ENCODE measurements around the gene SLC39A9.
"Not testable (repeated sequence)": the region's sequence is repeated elsewhere in the genome, so short reads cannot be mapped to it uniquely, and the experiment has no call there.

The SLC39A9 gene

GRCh38 chr14:69428289-69428998 is 30.0 kb downstream of the SLC39A9 start:
- DNase-seq = no peak

GRCh38 chr14:69429643-69430042 is 31.2 kb downstream of the SLC39A9 start:
- DNase-seq = no peak

GRCh38 chr14:69430306-69430939 is 31.9 kb downstream of the SLC39A9 start:
- DNase-seq = no peak

- no peak for DNase-seq
These were observed 33.9 kb downstream of the SLC39A9 start for GRCh38 chr14:69432364-69432763.

GRCh38 chr14:69439521-69440270 is 41.2 kb downstream of the SLC39A9 start:
- no peak for DNase-seq

GRCh38 chr14:69441948-69442347 is 43.5 kb downstream of the SLC39A9 start:
- DNase-seq = no peak

GRCh38 chr14:69443296-69443805 is 44.9 kb downstream of the SLC39A9 start:
- no peak for DNase-seq

- no peak for DNase-seq
These were observed 50.7 kb downstream of the SLC39A9 start for GRCh38 chr14:69449216-69449615.

- no peak for DNase-seq
These were observed 53.4 kb downstream of the SLC39A9 start for GRCh38 chr14:69451941-69452340.

GRCh38 chr14:69458350-69458749 is 59.9 kb downstream of the SLC39A9 start:
- no peak for DNase-seq

- no peak for DNase-seq
These were observed 60.6 kb downstream of the SLC39A9 start for GRCh38 chr14:69459122-69459521.

GRCh38 chr14:69460093-69460701 is 61.7 kb downstream of the SLC39A9 start:
- DNase-seq = peak; percentile 17

- no peak for DNase-seq
These were observed 65.9 kb downstream of the SLC39A9 start for GRCh38 chr14:69464379-69464778.

- DNase-seq = no peak
These were observed 66.3 kb downstream of the SLC39A9 start for GRCh38 chr14:69464829-69465228.

GRCh38 chr14:69468949-69469348 is 70.5 kb downstream of the SLC39A9 start:
- DNase-seq = no peak

- no peak for DNase-seq
These were observed 72.9 kb downstream of the SLC39A9 start for GRCh38 chr14:69471436-69471835.

GRCh38 chr14:69471916-69472315 is 73.4 kb downstream of the SLC39A9 start:
- DNase-seq = no peak

- DNase-seq = no peak
These were observed 74.8 kb downstream of the SLC39A9 start for GRCh38 chr14:69473260-69473659.

- DNase-seq = no peak
These were observed 75.5 kb downstream of the SLC39A9 start for GRCh38 chr14:69473946-69474345.

GRCh38 chr14:69475194-69475818 is 76.8 kb downstream of the SLC39A9 start:
- DNase-seq = no peak

GRCh38 chr14:69476824-69477450 is 78.4 kb downstream of the SLC39A9 start:
- DNase-seq = not testable (repeated sequence)

GRCh38 chr14:69478055-69478454 is 79.6 kb downstream of the SLC39A9 start:
- DNase-seq = not testable (repeated sequence)

Data from NCI-H774 (cell line).